ENCODE data around the gene CFAP92. TPM values are rescaled to one million over a fixed set of nuclear protein-coding genes. Genes with fewer than 3 reads are reported as not detected.

The CFAP92 gene
- total and polyA plus RNA-seq, 7 experiments from 2014 or later, result 0.10 to 1.4 (median 0.46) TPM

- no peak for DNase-seq
- Histone ChIP-seq H3K27me3 (ENCODE audit: control insufficient read depth in 2 of 2, insufficient read depth in 2 of 2, low read length in 2 of 2) (peaks cover 1 to 2% of the 10 kb centered on the region in 2 donors), H3K27ac (ENCODE audit: low read depth, low read length) (no peak overlapping the region), H3K4me3 (ENCODE audit: low read length) (no peak overlapping the region), H3K36me3 (ENCODE audit: control insufficient read depth in 2 of 3, insufficient read depth in 3 of 3, low read length in 3 of 3) (no peaks in the 10 kb centered on the region), H3K9me3 (ENCODE audit: control insufficient read depth in 2 of 3, low read length in 3 of 3) (no peaks in the 10 kb centered on the region), H3K4me1 (ENCODE audit: control insufficient read depth in 2 of 2, insufficient read depth in 2 of 2, low read length in 2 of 2) (peaks cover 11 to 46% of the 10 kb centered on the region in 2 donors)
- H3K9me3 Mint-ChIP-seq, result no peaks in the 10 kb centered on the region
- peaks cover 0 to 1% (median 0%) of the 10 kb centered on the region in 5 donors for H3K36me3 Mint-ChIP-seq
- intact Hi-C loops (cut with micrococcal nuclease), result no loop called here
- no peak overlapping the region for H3K27ac Mint-ChIP-seq
- peaks cover 26 to 72% (median 56%) of the 10 kb centered on the region in 7 donors for H3K4me1 Mint-ChIP-seq
- ATAC-seq, result no peak
- no peak overlapping the region for H3K4me3 Mint-ChIP-seq
- ChIA-PET POLR2A (interaction anchor here (0.6 to 14.6 kb wide), 5 partner anchors 15 to 158 kb away, joined by 3 to 236 read pairs (median 6); no protein-coding TSS in a partner anchor), CTCF (interaction anchor here (1.3 to 6.2 kb wide), 4 partner anchors 8 to 28 kb away, joined by 3 to 36 read pairs (median 20); no protein-coding TSS in a partner anchor)
- H3K27me3 Mint-ChIP-seq, result peaks cover 5 to 32% (median 15%) of the 10 kb centered on the region in 5 donors
These were observed 3.7 kb upstream of the CFAP92 start for GRCh38 chr3:128997486-128998133.

- Histone ChIP-seq H3K27me3 (ENCODE audit: control insufficient read depth in 2 of 2, insufficient read depth in 2 of 2, low read length in 2 of 2) (no peaks in the 10 kb centered on the region), H3K4me1 (ENCODE audit: control insufficient read depth in 2 of 2, insufficient read depth in 2 of 2, low read length in 2 of 2) (peaks cover 6 to 40% of the 10 kb centered on the region in 2 donors), H3K36me3 (ENCODE audit: control insufficient read depth in 2 of 3, insufficient read depth in 3 of 3, low read length in 3 of 3) (no peaks in the 10 kb centered on the region), H3K4me3 (ENCODE audit: low read length) (no peak overlapping the region), H3K9me3 (ENCODE audit: control insufficient read depth in 2 of 3, low read length in 3 of 3) (no peaks in the 10 kb centered on the region), H3K27ac (ENCODE audit: low read depth, low read length) (no peak overlapping the region)
- Mint-ChIP-seq H3K4me1 (peaks cover 21 to 65% (median 51%) of the 10 kb centered on the region in 7 donors), H3K36me3 (no peaks in the 10 kb centered on the region), H3K9me3 (no peaks in the 10 kb centered on the region), H3K4me3 (no peak overlapping the region), H3K27ac (no peak overlapping the region), H3K27me3 (peaks cover 0 to 26% (median 10%) of the 10 kb centered on the region in 5 donors)
- ChIA-PET POLR2A (interaction anchor here (1.4 to 14.6 kb wide), 4 partner anchors 16 to 187 kb away, joined by 4 to 236 read pairs (median 24); no protein-coding TSS in a partner anchor), CTCF (interaction anchor here (0.7 to 6.2 kb wide), 5 partner anchors 9 to 31 kb away, joined by 3 to 36 read pairs (median 3); no protein-coding TSS in a partner anchor)
- intact Hi-C loops (cut with micrococcal nuclease), result no loop called here
- ATAC-seq (no peak), DNase-seq (no peak)
These were observed 2.9 kb upstream of the CFAP92 start for GRCh38 chr3:128996726-128997125.

- Mint-ChIP-seq H3K4me3 (peak overlapping the region in 1 of 10 donors; percentile 43), H3K36me3 (no peaks in the 10 kb centered on the region), H3K27ac (peak overlapping the region in 3 of 9 donors; percentile 52 to 80 (median 56)), H3K4me1 (peaks cover 21 to 65% (median 51%) of the 10 kb centered on the region in 7 donors), H3K27me3 (peaks cover 0 to 26% (median 10%) of the 10 kb centered on the region in 5 donors), H3K9me3 (no peaks in the 10 kb centered on the region)
- DNase-seq (no peak), ATAC-seq (no peak)
- H3K4me3 ChIP-seq (ENCODE audit: low read length), result no peak overlapping the region
- peaks cover 6 to 40% of the 10 kb centered on the region in 2 donors for H3K4me1 ChIP-seq (ENCODE audit: control insufficient read depth in 2 of 2, insufficient read depth in 2 of 2, low read length in 2 of 2)
- ChIA-PET POLR2A (interaction anchor here (1.4 to 14.6 kb wide), 5 partner anchors 16 to 187 kb away, joined by 4 to 236 read pairs (median 24); no protein-coding TSS in a partner anchor), CTCF (interaction anchor here (1.0 to 6.2 kb wide), 4 partner anchors 9 to 32 kb away, joined by 3 to 36 read pairs (median 16); no protein-coding TSS in a partner anchor)
- H3K27me3 ChIP-seq (ENCODE audit: control insufficient read depth in 2 of 2, insufficient read depth in 2 of 2, low read length in 2 of 2), result no peaks in the 10 kb centered on the region
- H3K36me3 ChIP-seq (ENCODE audit: control insufficient read depth in 2 of 3, insufficient read depth in 3 of 3, low read length in 3 of 3), result no peaks in the 10 kb centered on the region
- intact Hi-C loops (cut with micrococcal nuclease), result no loop called here
- H3K27ac ChIP-seq (ENCODE audit: low read depth, low read length), result no peak overlapping the region
- H3K9me3 ChIP-seq (ENCODE audit: control insufficient read depth in 2 of 3, low read length in 3 of 3), result no peaks in the 10 kb centered on the region
These were observed 2.3 kb upstream of the CFAP92 start for GRCh38 chr3:128996200-128996599.

GRCh38 chr3:128995737-128996136, 1.9 kb upstream of the CFAP92 start:
- H3K4me3 Mint-ChIP-seq, result peak overlapping the region in 4 of 10 donors; percentile 22 to 67 (median 36)
- peaks cover 21 to 65% (median 51%) of the 10 kb centered on the region in 7 donors for H3K4me1 Mint-ChIP-seq
- Histone ChIP-seq H3K9me3 (ENCODE audit: control insufficient read depth in 2 of 3, low read length in 3 of 3) (no peaks in the 10 kb centered on the region), H3K36me3 (ENCODE audit: control insufficient read depth in 2 of 3, insufficient read depth in 3 of 3, low read length in 3 of 3) (no peaks in the 10 kb centered on the region), H3K4me3 (ENCODE audit: low read length) (no peak overlapping the region), H3K4me1 (ENCODE audit: control insufficient read depth in 2 of 2, insufficient read depth in 2 of 2, low read length in 2 of 2) (peaks cover 6 to 40% of the 10 kb centered on the region in 2 donors), H3K27ac (ENCODE audit: low read depth, low read length) (no peak overlapping the region), H3K27me3 (ENCODE audit: control insufficient read depth in 2 of 2, insufficient read depth in 2 of 2, low read length in 2 of 2) (no peaks in the 10 kb centered on the region)
- DNase-seq (no peak), ATAC-seq (no peak)
- no peaks in the 10 kb centered on the region for H3K36me3 Mint-ChIP-seq
- POLR2A ChIA-PET, result interaction anchor here (1.0 to 14.6 kb wide), 6 partner anchors 10 to 188 kb away, joined by 3 to 236 read pairs (median 19); no protein-coding TSS in a partner anchor
- peak overlapping the region in 5 of 9 donors; percentile 52 to 80 (median 71) for H3K27ac Mint-ChIP-seq
- intact Hi-C loops (cut with micrococcal nuclease), result loop anchor here (2.0 kb wide), 3 partner anchors 21 to 315 kb away; partner anchors contain the start of gene ACAD9 (in 1 of the 2)
- peaks cover 0 to 22% (median 9%) of the 10 kb centered on the region in 5 donors for H3K27me3 Mint-ChIP-seq
- CTCF ChIA-PET, result interaction anchor here (3.8 to 6.2 kb wide), 2 partner anchors 20 to 25 kb away, joined by 28 to 36 read pairs; no protein-coding TSS in a partner anchor
- H3K9me3 Mint-ChIP-seq, result no peaks in the 10 kb centered on the region

- ChIA-PET CTCF (interaction anchor here (1.1 to 6.2 kb wide), 6 partner anchors 9 to 251 kb away, joined by 3 to 36 read pairs (median 6); no protein-coding TSS in a partner anchor), POLR2A (interaction anchor here (0.6 to 14.6 kb wide), 14 partner anchors 11 to 996 kb away, joined by 3 to 236 read pairs (median 4); partner anchors contain the start of gene CNBP)
- Mint-ChIP-seq H3K27me3 (peaks cover 0 to 13% (median under 1%) of the 10 kb centered on the region in 5 donors), H3K4me3 (peak overlapping the region; percentile 71 to 87 (median 82)), H3K9me3 (no peaks in the 10 kb centered on the region), H3K36me3 (no peaks in the 10 kb centered on the region), H3K4me1 (peaks cover 21 to 56% (median 43%) of the 10 kb centered on the region in 7 donors), H3K27ac (peak overlapping the region; percentile 56 to 91 (median 73))
- Histone ChIP-seq H3K36me3 (ENCODE audit: control insufficient read depth in 2 of 3, insufficient read depth in 3 of 3, low read length in 3 of 3) (no peaks in the 10 kb centered on the region), H3K4me3 (ENCODE audit: low read length) (peak overlapping the region; percentile 57), H3K4me1 (ENCODE audit: control insufficient read depth in 2 of 2, insufficient read depth in 2 of 2, low read length in 2 of 2) (peaks cover 6 to 40% of the 10 kb centered on the region in 2 donors), H3K27ac (ENCODE audit: low read depth, low read length) (peak overlapping the region; percentile 61), H3K9me3 (ENCODE audit: control insufficient read depth in 2 of 3, low read length in 3 of 3) (no peaks in the 10 kb centered on the region), H3K27me3 (ENCODE audit: control insufficient read depth in 2 of 2, insufficient read depth in 2 of 2, low read length in 2 of 2) (no peaks in the 10 kb centered on the region)
- no peak for DNase-seq
- intact Hi-C loops (cut with micrococcal nuclease), result loop anchor here (1.0 to 2.0 kb wide), 8 partner anchors 7 to 314 kb away; partner anchors contain the start of gene ACAD9 (in 1 of the 2)
- no peak for ATAC-seq
These were observed 988 bp upstream of the CFAP92 start for GRCh38 chr3:128994581-128995546.

Data from naive thymus-derived CD4-positive, alpha-beta T cell (primary cell).